ENCODE results near the gene ADAM8. TPM values are rescaled to one million over a fixed set of nuclear protein-coding genes. Genes with fewer than 3 reads are reported as not detected.

ADAM8 gene
- total and polyA plus RNA-seq, 2 of the 4 experiments (the other 2 are of a cell fraction): under 0.01 to 0.74 TPM

GRCh38 chr10:133262696-133263095 lies 14.0 kb downstream of the ADAM8 start:
- ChIA-PET CTCF (interaction anchor here (1.9 kb wide), 1 partner anchor 45 kb away, joined by 5 read pairs; no protein-coding TSS in a partner anchor), POLR2A (ENCODE audit: unreplicated experiment) (no interaction called here)
- 92% methylated on average over 9 of the region's 14 CpGs; no CpG with 5 or more reads in 1 of the 2 experiments for WGBS, 2 experiments (ENCODE audit: extremely low coverage in 2 of 2, insufficient read length in 1 of 2)
- H3K27me3 ChIP-seq (ENCODE audit: control insufficient read depth, insufficient read depth, low read length): no peaks in the 10 kb centered on the region; the same call in 1 of the 2 replicates
- no peak overlapping the region for H3K14ac ChIP-seq (replicated peaks; ENCODE audit: low read depth, low read length)
- H3K9ac ChIP-seq (ENCODE audit: low read depth, low read length): no peak overlapping the region
- H3K23ac ChIP-seq (ENCODE audit: low read depth, low read length): no peak overlapping the region
- peak overlapping the region; percentile 36 for H2AFZ ChIP-seq (replicated peaks; ENCODE audit: low read length, poor library complexity)
- H4K91ac ChIP-seq (ENCODE audit: insufficient read depth, low read depth, low read length): no peak overlapping the region
- peak overlapping the region; percentile 70 for H2AK5ac ChIP-seq (ENCODE audit: low read depth, low read length)
- peaks cover 21% of the 10 kb centered on the region for H3K4me1 ChIP-seq (ENCODE audit: control insufficient read depth, insufficient read depth, low read length)
- peak overlapping the region; percentile 30 to 94; a peak in 2 of 4 replicates for H4K8ac ChIP-seq (ENCODE audit: low read depth in 2 of 2, low read length in 2 of 2)
- H3K4me3 ChIP-seq (ENCODE audit: insufficient read depth, low read depth, low read length): no peak overlapping the region
- no peak overlapping the region for H3K4me2 ChIP-seq (ENCODE audit: low read depth, low read length)
- H3K27ac ChIP-seq (ENCODE audit: insufficient read depth, low read length): no peak overlapping the region
- ATAC-seq (ENCODE audit: low read depth): no peak
- H4K5ac ChIP-seq (ENCODE audit: low read depth, low read length): no peak overlapping the region
- dilution Hi-C loops (cut with HindIII; ENCODE audit: low sequenced_read_pairs, unreplicated experiment) (no loop called here), in situ Hi-C loops (cut with MboI; ENCODE audit: low sequenced_read_pairs) (loop anchor here (25.0 kb wide), 1 partner anchor 600 kb away; no protein-coding TSS in a partner anchor), intact Hi-C loops (cut with micrococcal nuclease) (loop anchor here (1.0 to 5.0 kb wide), 2 partner anchors 14 to 45 kb away; partner anchors contain the start of genes ADAM8, TUBGCP2 and ZNF511)
- BruUV-seq (replicated peaks): no TSS peak
- no peaks in the 10 kb centered on the region for H3K9me3 ChIP-seq (ENCODE audit: control insufficient read depth, insufficient read depth, low read length)
- no peak for DNase-seq
- H3K79me1 ChIP-seq (ENCODE audit: low read depth in 1 of 2, low read length in 2 of 2): peaks cover 0 to 4% of the 10 kb centered on the region in 2 experiments; a peak in 1 of 4 replicates
- H2BK5ac ChIP-seq (ENCODE audit: low read depth, low read length, poor library complexity, severe bottlenecking): no peak overlapping the region
- peaks cover 18% of the 10 kb centered on the region for H3K9me1 ChIP-seq (ENCODE audit: insufficient read depth, low read length)
- H3K36me3 ChIP-seq (ENCODE audit: control insufficient read depth, insufficient read depth, low read length): no peaks in the 10 kb centered on the region
- no peak overlapping the region for H2BK120ac ChIP-seq (ENCODE audit: low read depth, low read length)
- peak overlapping the region; percentile 5; the same call in 2 of the 3 replicates for H2BK15ac ChIP-seq (ENCODE audit: low read depth, low read length)
- TF ChIP-seq BHLHE40 (IDR thresholded peaks at IDR 0.05; ENCODE audit: low read depth, low read length): no peak
- TF ChIP-seq POLR2A (IDR thresholded peaks at IDR 0.05; ENCODE audit: low read depth, low read length): no peak
- no peak for TF ChIP-seq MAFK (IDR thresholded peaks at IDR 0.05; ENCODE audit: low read depth, low read length)
- TF ChIP-seq MXI1 (IDR thresholded peaks at IDR 0.05; ENCODE audit: borderline replicate concordance, low read depth, low read length): no peak
- no peak for TF ChIP-seq RCOR1 (IDR thresholded peaks at IDR 0.05; ENCODE audit: insufficient replicate concordance, low read length)
- TF ChIP-seq RAD21 (IDR thresholded peaks at IDR 0.05; ENCODE audit: low read length): no peak
- no peak for TF ChIP-seq USF2 (IDR thresholded peaks at IDR 0.05; ENCODE audit: low read depth, low read length)
- TF ChIP-seq SMC3 (IDR thresholded peaks at IDR 0.05; ENCODE audit: low read depth, low read length): no peak
- TF ChIP-seq FOS (IDR thresholded peaks at IDR 0.05; ENCODE audit: low read depth, low read length): no peak
- no peak for TF ChIP-seq MAZ (IDR thresholded peaks at IDR 0.05; ENCODE audit: borderline replicate concordance, low read depth, low read length)
- TF ChIP-seq NFE2L2 (IDR thresholded peaks at IDR 0.05; ENCODE audit: low read depth, low read length): no peak
- TF ChIP-seq CEBPB (IDR thresholded peaks at IDR 0.05; ENCODE audit: low read depth, low read length): no peak
- TF ChIP-seq CHD1 (IDR thresholded peaks at IDR 0.05; ENCODE audit: low read depth, low read length): no peak
- no peak for TF ChIP-seq ELK1 (IDR thresholded peaks at IDR 0.05; ENCODE audit: borderline replicate concordance, low read depth, low read length)
- no peak for TF ChIP-seq RFX5 (IDR thresholded peaks at IDR 0.05; ENCODE audit: low read depth, low read length)
- no peak for TF ChIP-seq CTCF (conservative IDR thresholded peaks at IDR 0.05; ENCODE audit: low read depth, low read length)
- no peak overlapping the region for H3K18ac ChIP-seq (ENCODE audit: low read depth, low read length)
- H3K4ac ChIP-seq (ENCODE audit: low read depth, low read length): no peak overlapping the region
- H2AK9ac ChIP-seq (replicated peaks; ENCODE audit: low read depth, low read length, poor library complexity): peak overlapping the region; percentile 60
- H3K56ac ChIP-seq (ENCODE audit: extremely low read depth, insufficient read depth, low read length): no peak overlapping the region
- H2BK20ac ChIP-seq (ENCODE audit: low read depth, low read length): no peak overlapping the region
- no peaks in the 10 kb centered on the region for H4K20me1 ChIP-seq (ENCODE audit: insufficient read depth, low read length)
